Measurements from ENCODE around the gene SPR.

Gene SPR

GRCh38 chr2:72917877-72918553 lies 30.8 kb downstream of the SPR start:
- H4K20me1 ChIP-seq (ENCODE audit: insufficient read depth, low read length) = no peaks in the 10 kb centered on the region
- no peaks in the 10 kb centered on the region for H3K4me1 ChIP-seq (ENCODE audit: low read length)

DNA sequence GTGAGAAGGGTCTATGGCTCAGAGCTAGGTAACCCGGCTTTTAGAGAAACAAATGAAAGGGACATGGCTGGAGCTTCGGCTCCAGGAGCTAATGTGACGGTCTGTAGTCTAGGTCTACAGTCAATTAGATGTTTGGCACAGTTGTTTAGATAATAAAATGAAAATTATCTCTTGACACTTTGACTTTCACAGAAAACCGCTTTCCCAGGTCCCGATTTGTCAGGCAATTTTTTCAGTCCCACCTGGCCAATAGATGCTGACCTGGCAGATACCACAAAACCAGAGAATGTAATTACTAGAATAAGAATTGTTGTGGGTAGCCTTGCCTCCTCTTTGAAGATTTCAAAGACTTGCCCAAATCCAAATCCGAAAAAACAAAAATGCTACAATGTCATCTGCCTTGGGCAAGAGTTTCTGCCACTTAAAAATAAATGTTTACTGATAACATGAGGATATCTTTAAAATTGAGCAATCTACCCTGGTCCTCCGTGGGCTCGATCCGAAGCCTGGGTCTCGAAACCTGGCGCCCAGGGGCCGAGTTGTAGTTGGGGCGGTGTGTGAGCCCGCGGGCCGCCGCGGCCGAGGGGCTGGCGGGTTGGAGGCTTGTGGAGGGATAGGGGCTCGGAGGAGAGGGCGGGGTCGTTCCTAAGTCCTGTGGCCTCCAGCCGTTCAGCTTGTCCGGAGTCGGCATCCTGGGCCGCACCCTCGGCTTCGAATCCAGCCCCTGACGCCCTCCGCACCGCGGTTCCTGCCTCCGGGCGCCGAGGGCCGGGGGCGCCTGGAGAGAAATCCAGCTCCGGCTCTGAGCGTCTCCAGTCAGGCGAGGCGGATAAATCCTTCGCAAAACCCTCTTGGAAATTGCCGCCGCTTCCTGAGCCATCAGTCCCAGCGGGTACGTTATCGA lies 32.5 kb downstream of the SPR start:
- Histone ChIP-seq H3K27me3 (ENCODE audit: low read depth, low read length) (peaks cover 1% of the 10 kb centered on the region; the same call in 1 of the 2 replicates), H3K4me2 (ENCODE audit: low read length) (no peak overlapping the region), H3K4me3 (ENCODE audit: low read length) (no peak overlapping the region), H2AFZ (ENCODE audit: low read depth, low read length) (no peak overlapping the region), H3K36me3 (replicated peaks; ENCODE audit: low read depth, low read length) (no peaks in the 10 kb centered on the region), H3K4me1 (ENCODE audit: low read length) (no peaks in the 10 kb centered on the region), H3K79me2 (ENCODE audit: low read length) (no peaks in the 10 kb centered on the region), H3K27ac (ENCODE audit: low read length) (no peak overlapping the region), H3K9me3 (ENCODE audit: insufficient read depth, low read length) (no peaks in the 10 kb centered on the region), H3K9ac (ENCODE audit: low read length) (no peak overlapping the region), H4K20me1 (ENCODE audit: insufficient read depth, low read length) (no peaks in the 10 kb centered on the region)
- TF ChIP-seq, protein P1, sequence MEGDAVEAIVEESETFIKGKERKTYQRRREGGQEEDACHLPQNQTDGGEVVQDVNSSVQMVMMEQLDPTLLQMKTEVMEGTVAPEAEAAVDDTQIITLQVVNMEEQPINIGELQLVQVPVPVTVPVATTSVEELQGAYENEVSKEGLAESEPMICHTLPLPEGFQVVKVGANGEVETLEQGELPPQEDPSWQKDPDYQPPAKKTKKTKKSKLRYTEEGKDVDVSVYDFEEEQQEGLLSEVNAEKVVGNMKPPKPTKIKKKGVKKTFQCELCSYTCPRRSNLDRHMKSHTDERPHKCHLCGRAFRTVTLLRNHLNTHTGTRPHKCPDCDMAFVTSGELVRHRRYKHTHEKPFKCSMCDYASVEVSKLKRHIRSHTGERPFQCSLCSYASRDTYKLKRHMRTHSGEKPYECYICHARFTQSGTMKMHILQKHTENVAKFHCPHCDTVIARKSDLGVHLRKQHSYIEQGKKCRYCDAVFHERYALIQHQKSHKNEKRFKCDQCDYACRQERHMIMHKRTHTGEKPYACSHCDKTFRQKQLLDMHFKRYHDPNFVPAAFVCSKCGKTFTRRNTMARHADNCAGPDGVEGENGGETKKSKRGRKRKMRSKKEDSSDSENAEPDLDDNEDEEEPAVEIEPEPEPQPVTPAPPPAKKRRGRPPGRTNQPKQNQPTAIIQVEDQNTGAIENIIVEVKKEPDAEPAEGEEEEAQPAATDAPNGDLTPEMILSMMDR (IDR thresholded peaks at IDR 0.05; ENCODE audit: low read depth, low read length) = no peak
- TF ChIP-seq EZH2phosphoT487 (IDR thresholded peaks at IDR 0.05; ENCODE audit: low read depth) = no peak

More at GRCh38 chr2:72917877-72918553, 30.8 kb downstream of the SPR start:
- no peak overlapping the region for H3K4me3 ChIP-seq (ENCODE audit: low read length)
- H3K9me3 ChIP-seq (ENCODE audit: insufficient read depth, low read length) = no peaks in the 10 kb centered on the region
- H3K36me3 ChIP-seq (replicated peaks; ENCODE audit: low read depth, low read length) = no peaks in the 10 kb centered on the region
- peaks cover 17% of the 10 kb centered on the region for H3K27me3 ChIP-seq (ENCODE audit: low read depth, low read length)
- no peaks in the 10 kb centered on the region for H3K79me2 ChIP-seq (ENCODE audit: low read length)
- H3K9ac ChIP-seq (ENCODE audit: low read length) = no peak overlapping the region
- H3K27ac ChIP-seq (ENCODE audit: low read length) = no peak overlapping the region
- H2AFZ ChIP-seq (ENCODE audit: low read depth, low read length) = no peak overlapping the region
- TF ChIP-seq, protein P1 (IDR thresholded peaks at IDR 0.05; ENCODE audit: low read depth, low read length) = no peak
- no peak for TF ChIP-seq EZH2phosphoT487 (IDR thresholded peaks at IDR 0.05; ENCODE audit: low read depth)
- no peak overlapping the region for H3K4me2 ChIP-seq (ENCODE audit: low read length)

- H3K4me2 ChIP-seq (ENCODE audit: low read length) = no peak overlapping the region
- no peaks in the 10 kb centered on the region for H3K4me1 ChIP-seq (ENCODE audit: low read length)
- no peaks in the 10 kb centered on the region for H4K20me1 ChIP-seq (ENCODE audit: insufficient read depth, low read length)
- no peaks in the 10 kb centered on the region for H3K79me2 ChIP-seq (ENCODE audit: low read length)
- no peaks in the 10 kb centered on the region for H3K36me3 ChIP-seq (replicated peaks; ENCODE audit: low read depth, low read length)
- H2AFZ ChIP-seq (ENCODE audit: low read depth, low read length) = no peak overlapping the region
- no peaks in the 10 kb centered on the region for H3K9me3 ChIP-seq (ENCODE audit: insufficient read depth, low read length)
- H3K27me3 ChIP-seq (ENCODE audit: low read depth, low read length) = no peaks in the 10 kb centered on the region
- H3K9ac ChIP-seq (ENCODE audit: low read length) = no peak overlapping the region
- no peak overlapping the region for H3K4me3 ChIP-seq (ENCODE audit: low read length)
- TF ChIP-seq EZH2phosphoT487 (IDR thresholded peaks at IDR 0.05; ENCODE audit: low read depth) = no peak
- TF ChIP-seq, protein P1 (IDR thresholded peaks at IDR 0.05; ENCODE audit: low read depth, low read length) = no peak
- H3K27ac ChIP-seq (ENCODE audit: low read length) = no peak overlapping the region
Observed at GRCh38 chr2:72920318-72921087, 33.3 kb downstream of the SPR start.

Data from OCI-LY3 (cell line).